ENCODE data around the gene CACNA1B.

The CACNA1B gene

GRCh38 chr9:137963525-137963924 lies 85.9 kb downstream of the CACNA1B start:
- H3K27me3 ChIP-seq (ENCODE audit: control insufficient read depth, insufficient read depth, low read length): no peaks in the 10 kb centered on the region
- H3K36me3 ChIP-seq (ENCODE audit: control insufficient read depth, low read depth, low read length): no peaks in the 10 kb centered on the region
- no peaks in the 10 kb centered on the region for H3K9me3 ChIP-seq (ENCODE audit: control insufficient read depth, low read depth, low read length)
- no peak overlapping the region for H3K4me3 ChIP-seq (ENCODE audit: low read length)
- no peak overlapping the region for H3K9ac ChIP-seq (ENCODE audit: low read length)
- no peaks in the 10 kb centered on the region for H3K4me1 ChIP-seq (ENCODE audit: control insufficient read depth, low read depth, low read length)
- H3K27ac ChIP-seq (ENCODE audit: low read length): no peak overlapping the region

GRCh38 chr9:137965177-137965795 lies 87.7 kb downstream of the CACNA1B start:
- no peaks in the 10 kb centered on the region for H3K36me3 ChIP-seq (ENCODE audit: control insufficient read depth, low read depth, low read length)
- no peak overlapping the region for H3K4me3 ChIP-seq (ENCODE audit: low read length)
- H3K27me3 ChIP-seq (ENCODE audit: control insufficient read depth, insufficient read depth, low read length): no peaks in the 10 kb centered on the region
- no peak overlapping the region for H3K9ac ChIP-seq (ENCODE audit: low read length)
- H3K9me3 ChIP-seq (ENCODE audit: control insufficient read depth, low read depth, low read length): no peaks in the 10 kb centered on the region
- no peaks in the 10 kb centered on the region for H3K4me1 ChIP-seq (ENCODE audit: control insufficient read depth, low read depth, low read length)
- H3K27ac ChIP-seq (ENCODE audit: low read length): no peak overlapping the region

- no peaks in the 10 kb centered on the region for H3K9me3 ChIP-seq (ENCODE audit: control insufficient read depth, low read depth, low read length)
- no peaks in the 10 kb centered on the region for H3K27me3 ChIP-seq (ENCODE audit: control insufficient read depth, insufficient read depth, low read length)
- H3K4me1 ChIP-seq (ENCODE audit: control insufficient read depth, low read depth, low read length): no peaks in the 10 kb centered on the region
- H3K9ac ChIP-seq (ENCODE audit: low read length): no peak overlapping the region
- H3K4me3 ChIP-seq (ENCODE audit: low read length): no peak overlapping the region
- no peaks in the 10 kb centered on the region for H3K36me3 ChIP-seq (ENCODE audit: control insufficient read depth, low read depth, low read length)
- H3K27ac ChIP-seq (ENCODE audit: low read length): no peak overlapping the region
Measured at GRCh38 chr9:137967280-137967953, 89.8 kb downstream of the CACNA1B start.

- no peak overlapping the region for H3K4me3 ChIP-seq (ENCODE audit: low read length)
- H3K4me1 ChIP-seq (ENCODE audit: control insufficient read depth, low read depth, low read length): no peaks in the 10 kb centered on the region
- no peak overlapping the region for H3K27ac ChIP-seq (ENCODE audit: low read length)
- H3K9me3 ChIP-seq (ENCODE audit: control insufficient read depth, low read depth, low read length): no peaks in the 10 kb centered on the region
- H3K27me3 ChIP-seq (ENCODE audit: control insufficient read depth, insufficient read depth, low read length): no peaks in the 10 kb centered on the region
- H3K36me3 ChIP-seq (ENCODE audit: control insufficient read depth, low read depth, low read length): no peaks in the 10 kb centered on the region
- no peak overlapping the region for H3K9ac ChIP-seq (ENCODE audit: low read length)
Measured at GRCh38 chr9:137968235-137968634, 90.7 kb downstream of the CACNA1B start.

- Histone ChIP-seq H3K27ac (ENCODE audit: low read length) (no peak overlapping the region), H3K27me3 (ENCODE audit: control insufficient read depth, insufficient read depth, low read length) (no peaks in the 10 kb centered on the region), H3K9ac (ENCODE audit: low read length) (no peak overlapping the region), H3K36me3 (ENCODE audit: control insufficient read depth, low read depth, low read length) (no peaks in the 10 kb centered on the region), H3K4me1 (ENCODE audit: control insufficient read depth, low read depth, low read length) (no peaks in the 10 kb centered on the region), H3K4me3 (ENCODE audit: low read length) (no peak overlapping the region), H3K9me3 (ENCODE audit: control insufficient read depth, low read depth, low read length) (no peaks in the 10 kb centered on the region)
Measured at GRCh38 chr9:137969008-137969407, 91.4 kb downstream of the CACNA1B start.

- Histone ChIP-seq H3K9me3 (ENCODE audit: control insufficient read depth, low read depth, low read length) (no peaks in the 10 kb centered on the region), H3K9ac (ENCODE audit: low read length) (no peak overlapping the region), H3K36me3 (ENCODE audit: control insufficient read depth, low read depth, low read length) (no peaks in the 10 kb centered on the region), H3K27ac (ENCODE audit: low read length) (no peak overlapping the region), H3K4me3 (ENCODE audit: low read length) (no peak overlapping the region), H3K4me1 (ENCODE audit: control insufficient read depth, low read depth, low read length) (no peaks in the 10 kb centered on the region), H3K27me3 (ENCODE audit: control insufficient read depth, insufficient read depth, low read length) (no peaks in the 10 kb centered on the region)
Measured at GRCh38 chr9:137969685-137970084, 92.1 kb downstream of the CACNA1B start.

- Histone ChIP-seq H3K9me3 (ENCODE audit: control insufficient read depth, low read depth, low read length) (no peaks in the 10 kb centered on the region), H3K9ac (ENCODE audit: low read length) (no peak overlapping the region), H3K36me3 (ENCODE audit: control insufficient read depth, low read depth, low read length) (no peaks in the 10 kb centered on the region), H3K4me3 (ENCODE audit: low read length) (no peak overlapping the region), H3K27ac (ENCODE audit: low read length) (no peak overlapping the region), H3K27me3 (ENCODE audit: control insufficient read depth, insufficient read depth, low read length) (no peaks in the 10 kb centered on the region), H3K4me1 (ENCODE audit: control insufficient read depth, low read depth, low read length) (no peaks in the 10 kb centered on the region)
Measured at GRCh38 chr9:137970098-137970497, 92.5 kb downstream of the CACNA1B start.

GRCh38 chr9:137970686-137971476 lies 93.3 kb downstream of the CACNA1B start:
- no peak overlapping the region for H3K9ac ChIP-seq (ENCODE audit: low read length)
- no peaks in the 10 kb centered on the region for H3K36me3 ChIP-seq (ENCODE audit: control insufficient read depth, low read depth, low read length)
- H3K27me3 ChIP-seq (ENCODE audit: control insufficient read depth, insufficient read depth, low read length): no peaks in the 10 kb centered on the region
- no peaks in the 10 kb centered on the region for H3K9me3 ChIP-seq (ENCODE audit: control insufficient read depth, low read depth, low read length)
- no peak overlapping the region for H3K27ac ChIP-seq (ENCODE audit: low read length)
- no peaks in the 10 kb centered on the region for H3K4me1 ChIP-seq (ENCODE audit: control insufficient read depth, low read depth, low read length)
- H3K4me3 ChIP-seq (ENCODE audit: low read length): no peak overlapping the region

- H3K27me3 ChIP-seq (ENCODE audit: control insufficient read depth, insufficient read depth, low read length): no peaks in the 10 kb centered on the region
- H3K9ac ChIP-seq (ENCODE audit: low read length): no peak overlapping the region
- no peaks in the 10 kb centered on the region for H3K36me3 ChIP-seq (ENCODE audit: control insufficient read depth, low read depth, low read length)
- no peaks in the 10 kb centered on the region for H3K9me3 ChIP-seq (ENCODE audit: control insufficient read depth, low read depth, low read length)
- no peaks in the 10 kb centered on the region for H3K4me1 ChIP-seq (ENCODE audit: control insufficient read depth, low read depth, low read length)
- no peak overlapping the region for H3K27ac ChIP-seq (ENCODE audit: low read length)
- no peak overlapping the region for H3K4me3 ChIP-seq (ENCODE audit: low read length)
Measured at GRCh38 chr9:137971477-137972138, 94.0 kb downstream of the CACNA1B start.

- H3K36me3 ChIP-seq (ENCODE audit: control insufficient read depth, low read depth, low read length): no peaks in the 10 kb centered on the region
- no peaks in the 10 kb centered on the region for H3K9me3 ChIP-seq (ENCODE audit: control insufficient read depth, low read depth, low read length)
- H3K4me3 ChIP-seq (ENCODE audit: low read length): no peak overlapping the region
- H3K9ac ChIP-seq (ENCODE audit: low read length): no peak overlapping the region
- H3K4me1 ChIP-seq (ENCODE audit: control insufficient read depth, low read depth, low read length): no peaks in the 10 kb centered on the region
- H3K27me3 ChIP-seq (ENCODE audit: control insufficient read depth, insufficient read depth, low read length): no peaks in the 10 kb centered on the region
- no peak overlapping the region for H3K27ac ChIP-seq (ENCODE audit: low read length)
Measured at GRCh38 chr9:137972355-137972987, 94.9 kb downstream of the CACNA1B start.

GRCh38 chr9:137972988-137973470 lies 95.4 kb downstream of the CACNA1B start:
- H3K4me3 ChIP-seq (ENCODE audit: low read length): no peak overlapping the region
- H3K4me1 ChIP-seq (ENCODE audit: control insufficient read depth, low read depth, low read length): no peaks in the 10 kb centered on the region
- H3K9me3 ChIP-seq (ENCODE audit: control insufficient read depth, low read depth, low read length): no peaks in the 10 kb centered on the region
- no peaks in the 10 kb centered on the region for H3K36me3 ChIP-seq (ENCODE audit: control insufficient read depth, low read depth, low read length)
- H3K27me3 ChIP-seq (ENCODE audit: control insufficient read depth, insufficient read depth, low read length): no peaks in the 10 kb centered on the region
- no peak overlapping the region for H3K27ac ChIP-seq (ENCODE audit: low read length)
- H3K9ac ChIP-seq (ENCODE audit: low read length): no peak overlapping the region
